PC-3 (cell line): Measurements from ENCODE around the gene SH3D21. TPM values are rescaled to one million over a fixed set of nuclear protein-coding genes. Genes with fewer than 3 reads are reported as not detected.
A peak's percentile ranks its signal among the peaks of the same experiment; 100 is the strongest.

Experiments
- ATAC-seq: fragments of 200-7000 bp; cut with Tn5 transposase; 2 replicates; pipeline ENCODE4 v1.9.1; 2020; ENCODE audit warnings: mild to moderate bottlenecking, moderate library complexity
- BruUV-seq: library from RNA; stranded (reverse); fragments of 400-500 nt; replicated peaks from 2 replicates; lab custom pipeline; 2021; lab: Mats Ljungman, UMichigan
- CTCF ChIA-PET: fragments of 300-600 bp; sonication (Branson Sonifier 250); formaldehyde crosslinking; loops from one replicate; lab custom pipeline; 2022; ENCODE audit warnings: antibody characterized with exemption; lab: Charles Lee
- POLR2A ChIA-PET: fragments of 300-600 bp; sonication (Branson Sonifier 250); formaldehyde crosslinking; loops from one replicate; lab custom pipeline; 2022; ENCODE audit warnings: antibody characterized with exemption; ENCODE audit not compliant: unreplicated experiment; lab: Charles Lee
- DNase-seq: peaks from one replicate; pipeline ENCODE4 v3.0.0-alpha.2; 2015
- H2AFZ ChIP-seq: fragments of 300-600 bp; sonication (generic); 2 replicates; pipeline ENCODE4 v1.6.0; 2016; ENCODE audit warnings: antibody characterized with exemption, low read length
- H3F3A ChIP-seq: fragments of 300-600 bp; sonication (generic); one replicate; pipeline ENCODE4 v1.6.0; 2017; ENCODE audit warnings: antibody characterized with exemption, low read length, control low read depth, mild to moderate bottlenecking; ENCODE audit not compliant: unreplicated experiment
- H3K27ac ChIP-seq: fragments of 300-600 bp; sonication (generic); 2 replicates; pipeline ENCODE4 v1.5.1; 2016; ENCODE audit warnings: mild to moderate bottlenecking, low read length
- H3K27me3 ChIP-seq: fragments of 300-600 bp; sonication (generic); 2 replicates; pipeline ENCODE4 v1.6.1; 2016; ENCODE audit warnings: low read length, mixed read lengths
- H3K36me3 ChIP-seq: fragments of 300-600 bp; sonication (generic); 2 replicates; pipeline ENCODE4 v1.6.1; 2016; ENCODE audit warnings: low read depth, mixed run types, low read length, mixed read lengths
- H3K4me1 ChIP-seq: fragments of 300-600 bp; sonication (generic); 2 replicates; pipeline ENCODE4 v1.5.1; 2016; ENCODE audit warnings: low read length; ENCODE audit not compliant: insufficient read depth
- H3K4me2 ChIP-seq: fragments of 300-600 bp; sonication (generic); 2 replicates; pipeline ENCODE4 v1.6.0; 2016; ENCODE audit warnings: low read length
- H3K4me3 ChIP-seq: fragments of 300-600 bp; sonication (generic); 2 replicates; pipeline ENCODE4 v1.5.1; 2016; ENCODE audit warnings: mild to moderate bottlenecking, low read length, mixed read lengths
- H3K79me2 ChIP-seq: fragments of 300-600 bp; sonication (generic); 2 replicates; pipeline ENCODE4 v1.6.1; 2017; ENCODE audit warnings: low read length, mixed read lengths
- H3K9ac ChIP-seq: fragments of 300-600 bp; sonication (generic); 2 replicates; pipeline ENCODE4 v1.6.0; 2016; ENCODE audit warnings: mild to moderate bottlenecking, low read length
- H3K9me2 ChIP-seq: fragments of 300-600 bp; sonication (generic); replicated peaks from 2 replicates; pipeline ENCODE4 v1.6.1; 2016; ENCODE audit warnings: mixed run types, low read length, mixed read lengths
- H3K9me3 ChIP-seq: fragments of 300-600 bp; sonication (generic); 2 replicates; pipeline ENCODE4 v1.6.1; 2016; ENCODE audit warnings: low read length, mixed read lengths
- H4K20me1 ChIP-seq: fragments of 300-600 bp; sonication (generic); 2 replicates; pipeline ENCODE4 v1.6.1; 2016; ENCODE audit warnings: low read length, mixed read lengths
- EZH2 ChIP-seq: fragments of 300-600 bp; sonication (generic); IDR thresholded peaks from one replicate; pipeline ENCODE4 v1.6.1; 2017; ENCODE audit warnings: antibody characterized with exemption, mild to moderate bottlenecking, low read length; ENCODE audit not compliant: unreplicated experiment
- EZH2phosphoT487 ChIP-seq: fragments of 300-600 bp; sonication (generic); IDR thresholded peaks from 2 replicates; pipeline ENCODE4 v1.6.1; 2018; ENCODE audit warnings: mild to moderate bottlenecking, antibody characterized with exemption, low read length, borderline replicate concordance
- intact Hi-C: fragments of 100-400 bp; cut with micrococcal nuclease; formaldehyde crosslinking; loops from 2 replicates; pipeline ENCODE4 v1.9.0; 2023
- total RNA-seq: library from RNA; depleted of rRNA; stranded (reverse); fragments of >200 nt; gene quantifications from 2 replicates; pipeline ENCODE4 v1.2.3, GENCODE V29; 2014
- TF ChIP-seq, protein P1 (sequence below): fragments of 300-600 bp; sonication (generic); conservative IDR thresholded peaks from 2 replicates; pipeline ENCODE4 v1.5.1; 2017; ENCODE audit warnings: antibody characterized with exemption, low read depth, mild to moderate bottlenecking, low read length

SH3D21 gene
- total RNA-seq, 1 experiment from 2014 or later = 11.3 TPM

DNA sequence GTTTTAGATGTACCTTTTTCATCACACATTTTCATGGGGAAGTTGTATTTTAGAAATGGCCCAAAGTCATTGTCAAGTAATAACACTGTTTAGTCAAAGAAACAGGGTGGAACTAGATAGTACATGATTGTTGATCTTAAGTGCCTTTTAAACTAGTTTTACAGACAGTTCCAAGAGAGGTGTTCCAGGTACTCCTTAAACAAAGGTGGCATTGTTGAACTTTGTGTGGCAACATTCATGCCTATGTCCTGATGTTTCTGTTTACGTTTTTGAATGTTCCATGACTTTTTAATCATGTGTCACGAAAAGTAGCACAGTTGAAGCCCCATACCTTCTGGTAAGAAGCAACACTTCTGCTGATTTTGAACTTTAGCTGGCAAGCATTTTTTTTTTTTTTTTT is 9.1 kb upstream of the SH3D21 start:
- Histone ChIP-seq H3K36me3 (peaks cover 51% of the 10 kb centered on the region), H3K27me3 (no peaks in the 10 kb centered on the region), H3K9me3 (no peaks in the 10 kb centered on the region), H4K20me1 (0 out of 2 replicates have a peak, but pooled peaks cover 4% of the 10 kb centered on the region), H2AFZ (no peak overlapping the region), H3K4me3 (no peak overlapping the region), H3K9me2 (no peaks in the 10 kb centered on the region), H3K79me2 (peaks cover 11% of the 10 kb centered on the region), H3K4me1 (peaks cover 27% of the 10 kb centered on the region), H3K9ac (no peak overlapping the region), H3F3A (peaks cover 11% of the 10 kb centered on the region), H3K27ac (peak overlapping the region; percentile 69), H3K4me2 (no peak overlapping the region)
- intact Hi-C loops = loop anchor here (2.0 kb wide), 1 partner anchor 124 kb away; no protein-coding TSS in a partner anchor
- ATAC-seq = peak; percentile 29; the same call in 1 of the 2 replicates
- no TSS peak for BruUV-seq
- ChIA-PET POLR2A (interaction anchor here (0.5 kb wide), 1 partner anchor 1085 kb away, joined by 3 read pairs; no protein-coding TSS in a partner anchor), CTCF (no interaction called here)
- TF ChIP-seq, protein P1, sequence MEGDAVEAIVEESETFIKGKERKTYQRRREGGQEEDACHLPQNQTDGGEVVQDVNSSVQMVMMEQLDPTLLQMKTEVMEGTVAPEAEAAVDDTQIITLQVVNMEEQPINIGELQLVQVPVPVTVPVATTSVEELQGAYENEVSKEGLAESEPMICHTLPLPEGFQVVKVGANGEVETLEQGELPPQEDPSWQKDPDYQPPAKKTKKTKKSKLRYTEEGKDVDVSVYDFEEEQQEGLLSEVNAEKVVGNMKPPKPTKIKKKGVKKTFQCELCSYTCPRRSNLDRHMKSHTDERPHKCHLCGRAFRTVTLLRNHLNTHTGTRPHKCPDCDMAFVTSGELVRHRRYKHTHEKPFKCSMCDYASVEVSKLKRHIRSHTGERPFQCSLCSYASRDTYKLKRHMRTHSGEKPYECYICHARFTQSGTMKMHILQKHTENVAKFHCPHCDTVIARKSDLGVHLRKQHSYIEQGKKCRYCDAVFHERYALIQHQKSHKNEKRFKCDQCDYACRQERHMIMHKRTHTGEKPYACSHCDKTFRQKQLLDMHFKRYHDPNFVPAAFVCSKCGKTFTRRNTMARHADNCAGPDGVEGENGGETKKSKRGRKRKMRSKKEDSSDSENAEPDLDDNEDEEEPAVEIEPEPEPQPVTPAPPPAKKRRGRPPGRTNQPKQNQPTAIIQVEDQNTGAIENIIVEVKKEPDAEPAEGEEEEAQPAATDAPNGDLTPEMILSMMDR = no peak
- TF ChIP-seq EZH2 (no peak), EZH2phosphoT487 (no peak)
- peak; percentile 63 for DNase-seq

DNA sequence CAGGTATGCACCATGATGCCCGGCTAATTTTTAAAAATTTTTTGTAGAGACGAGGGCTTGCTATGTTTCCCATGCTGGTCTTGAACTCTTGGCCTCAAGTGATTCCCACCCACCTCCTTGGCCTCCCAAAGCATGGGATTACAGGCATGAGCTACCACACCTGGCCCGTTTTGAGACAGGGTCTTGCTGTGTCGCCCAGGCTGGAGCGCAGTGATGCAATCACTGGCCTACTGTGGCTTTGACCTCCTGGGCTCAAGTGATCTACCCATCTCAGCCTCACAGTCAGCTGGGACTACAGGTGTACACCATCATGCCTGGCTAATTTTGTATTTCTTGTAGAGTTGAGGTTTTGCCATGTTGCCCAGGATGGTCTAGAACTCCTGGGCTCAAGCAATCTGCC is 7.5 kb upstream of the SH3D21 start:
- no TSS peak for BruUV-seq
- ChIA-PET POLR2A (no interaction called here), CTCF (no interaction called here)
- H3K79me2 ChIP-seq = peaks cover 15% of the 10 kb centered on the region
- H3K9me3 ChIP-seq = no peaks in the 10 kb centered on the region
- H3K4me3 ChIP-seq = no peak overlapping the region
- H3K36me3 ChIP-seq = peaks cover 56% of the 10 kb centered on the region
- intact Hi-C loops = no loop called here
- no peak for TF ChIP-seq EZH2
- no peak for TF ChIP-seq EZH2phosphoT487
- TF ChIP-seq, protein P1 = no peak
- no peak for DNase-seq
- H3K27ac ChIP-seq = no peak overlapping the region
- no peak overlapping the region for H2AFZ ChIP-seq
- no peak overlapping the region for H3K4me2 ChIP-seq
- peaks cover 27% of the 10 kb centered on the region for H3K4me1 ChIP-seq
- no peaks in the 10 kb centered on the region for H3K9me2 ChIP-seq
- 0 out of 2 replicates have a peak, but pooled peaks cover 4% of the 10 kb centered on the region for H4K20me1 ChIP-seq
- H3F3A ChIP-seq = peaks cover 11% of the 10 kb centered on the region
- no peaks in the 10 kb centered on the region for H3K27me3 ChIP-seq
- ATAC-seq = no peak
- no peak overlapping the region for H3K9ac ChIP-seq

DNA sequence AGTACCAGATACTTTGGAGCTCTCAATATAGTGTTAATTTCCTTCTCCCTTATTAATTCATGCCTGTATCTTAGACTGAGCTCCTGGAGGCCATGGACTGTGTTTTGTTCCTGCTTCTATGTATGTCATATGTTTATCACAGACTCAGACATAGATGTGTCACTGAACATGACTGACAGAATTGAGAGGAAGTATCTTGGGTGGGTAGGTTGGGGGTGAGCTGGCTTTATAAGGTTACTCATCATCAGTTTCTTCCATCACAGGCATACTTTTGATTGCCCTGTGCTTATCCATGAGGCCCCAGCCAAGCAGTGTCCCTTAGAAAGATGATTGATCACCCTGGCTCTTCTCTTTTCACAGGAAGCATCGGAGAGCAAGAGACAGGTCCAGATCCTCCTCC is 5.6 kb upstream of the SH3D21 start:
- Histone ChIP-seq H3K4me3 (peak overlapping the region; percentile 19; the same call in 1 of the 2 replicates), H3K27me3 (no peaks in the 10 kb centered on the region), H3K4me2 (peak overlapping the region; percentile 68), H3K36me3 (peaks cover 51% of the 10 kb centered on the region), H3K9me2 (no peaks in the 10 kb centered on the region), H3F3A (peaks cover 11% of the 10 kb centered on the region), H2AFZ (no peak overlapping the region), H3K9ac (peak overlapping the region; percentile 47), H3K79me2 (peaks cover 15% of the 10 kb centered on the region), H3K9me3 (no peaks in the 10 kb centered on the region), H3K27ac (peak overlapping the region; percentile 86), H4K20me1 (0 out of 2 replicates have a peak, but pooled peaks cover 4% of the 10 kb centered on the region), H3K4me1 (peaks cover 33% of the 10 kb centered on the region)
- no TSS peak for BruUV-seq
- intact Hi-C loops = loop anchor here (1.0 to 2.0 kb wide), 2 partner anchors 76 to 86 kb away; partner anchors contain the start of gene THRAP3
- POLR2A ChIA-PET = interaction anchor here (0.6 kb wide), 2 partner anchors 8 to 76 kb away, joined by 4 to 6 read pairs; partner anchors contain the start of gene THRAP3
- CTCF ChIA-PET = interaction anchor here (0.5 to 1.1 kb wide), 16 partner anchors 11 to 763 kb away, joined by 3 to 11 read pairs (median 3); partner anchors contain the start of genes THRAP3 and TRAPPC3
- DNase-seq = peak; percentile 76
- ATAC-seq = peak; percentile 29
- no peak for TF ChIP-seq EZH2phosphoT487
- TF ChIP-seq, protein P1 = no peak
- TF ChIP-seq EZH2 = no peak
